Activated T-helper 17 cell treated with anti-CD3 and anti-CD28 coated beads, Interleukin-2, amount 50 U/mL, for 72 hours (primary cell): Measurements from ENCODE around the gene C22orf42. TPM values are rescaled to one million over a fixed set of nuclear protein-coding genes. Genes with fewer than 3 reads are reported as not detected.

Experiments
- ATAC-seq: fragments of 150-1000 bp; cut with Tn5 transposase; replicated peaks from 2 replicates; pipeline ENCODE4 v1.10.0; 2021; ENCODE audit warnings: mild to moderate bottlenecking, moderate library complexity
- H3K27ac Mint-ChIP-seq: one replicate; pipeline ENCODE4 v1.8.0; 2022; ENCODE audit warnings: mixed read lengths
- H3K27me3 Mint-ChIP-seq: one replicate; pipeline ENCODE4 v1.8.0; 2022; ENCODE audit warnings: mixed read lengths
- H3K36me3 Mint-ChIP-seq: one replicate; pipeline ENCODE4 v1.8.0; 2022; ENCODE audit warnings: low read depth, mild to moderate bottlenecking, mixed read lengths
- H3K4me1 Mint-ChIP-seq: one replicate; pipeline ENCODE4 v1.8.0; 2022; ENCODE audit warnings: mixed read lengths
- H3K4me3 Mint-ChIP-seq: one replicate; pipeline ENCODE4 v1.8.0; 2022; ENCODE audit warnings: mild to moderate bottlenecking, mixed read lengths
- H3K9me3 Mint-ChIP-seq: one replicate; pipeline ENCODE4 v1.8.0; 2022; ENCODE audit warnings: mixed read lengths
- total RNA-seq, 2 donors: library from RNA; stranded (reverse); gene quantifications; one replicate each; pipeline ENCODE4 v1.2.3, GENCODE V29; 2022

Gene C22orf42
- not detected for total RNA-seq

- no peaks in the 10 kb centered on the region for H3K36me3 Mint-ChIP-seq
- no peak for ATAC-seq
- H3K4me1 Mint-ChIP-seq, result no peaks in the 10 kb centered on the region
Measured at GRCh38 chr22:32158712-32159533, at the start of gene C22orf42. C22orf42 (minus strand) TSS chr22:32159303; CDS start chr22:32159215, 88 bp downstream.

GRCh38 chr22:32208681-32209080 lies 49.6 kb upstream of the C22orf42 start:
- Mint-ChIP-seq H3K36me3 (no peaks in the 10 kb centered on the region), H3K9me3 (no peaks in the 10 kb centered on the region)

More at GRCh38 chr22:32158712-32159533, at the start of gene C22orf42:
- peaks cover 2% of the 10 kb centered on the region for H3K27me3 Mint-ChIP-seq
- no peak within 1 kb of the TSS for H3K4me3 Mint-ChIP-seq
- H3K9me3 Mint-ChIP-seq, result no peaks in the 10 kb centered on the region
- H3K27ac Mint-ChIP-seq, result no peak within 1 kb of the TSS

GRCh38 chr22:32207971-32208480 lies 48.9 kb upstream of the C22orf42 start:
- no peak for ATAC-seq
- peaks cover 11% of the 10 kb centered on the region for H3K4me1 Mint-ChIP-seq
- H3K27me3 Mint-ChIP-seq, result peaks cover 2% of the 10 kb centered on the region
- no peak overlapping the region for H3K27ac Mint-ChIP-seq
- H3K36me3 Mint-ChIP-seq, result no peaks in the 10 kb centered on the region
- H3K4me3 Mint-ChIP-seq, result no peak overlapping the region
- H3K9me3 Mint-ChIP-seq, result no peaks in the 10 kb centered on the region

More at GRCh38 chr22:32208681-32209080, 49.6 kb upstream of the C22orf42 start:
- Mint-ChIP-seq H3K27ac (no peak overlapping the region), H3K27me3 (peaks cover 3% of the 10 kb centered on the region), H3K4me1 (peaks cover 11% of the 10 kb centered on the region), H3K4me3 (no peak overlapping the region)
- ATAC-seq, result no peak

- ATAC-seq, result peak; percentile 34
- Mint-ChIP-seq H3K27me3 (no peaks in the 10 kb centered on the region), H3K36me3 (no peaks in the 10 kb centered on the region), H3K4me1 (peaks cover 14% of the 10 kb centered on the region), H3K27ac (no peak overlapping the region), H3K4me3 (peak overlapping the region; percentile 29), H3K9me3 (no peaks in the 10 kb centered on the region)
Measured at GRCh38 chr22:32206774-32207758, 48.0 kb upstream of the C22orf42 start.

- no peaks in the 10 kb centered on the region for H3K9me3 Mint-ChIP-seq
- H3K36me3 Mint-ChIP-seq, result no peaks in the 10 kb centered on the region
- no peak overlapping the region for H3K27ac Mint-ChIP-seq
- peaks cover 16% of the 10 kb centered on the region for H3K4me1 Mint-ChIP-seq
- no peaks in the 10 kb centered on the region for H3K27me3 Mint-ChIP-seq
- H3K4me3 Mint-ChIP-seq, result peak overlapping the region; percentile 79
- ATAC-seq, result no peak
Measured at GRCh38 chr22:32205974-32206773, 47.1 kb upstream of the C22orf42 start.

GRCh38 chr22:32204856-32205722 lies 46.0 kb upstream of the C22orf42 start, which contains the start of gene RFPL2:
RFPL2 (minus strand) TSS chr22:32205073; CDS start chr22:32202451, 2,622 bp downstream.
- Mint-ChIP-seq H3K4me1 (peaks cover 23% of the 10 kb centered on the region), H3K9me3 (no peaks in the 10 kb centered on the region), H3K36me3 (no peaks in the 10 kb centered on the region), H3K27me3 (no peaks in the 10 kb centered on the region), H3K4me3 (peak within 1 kb of the TSS; percentile 79), H3K27ac (no peak within 1 kb of the TSS)
- ATAC-seq, result peak; percentile 82

GRCh38 chr22:32204040-32204855 lies 45.1 kb upstream of the C22orf42 start:
- H3K9me3 Mint-ChIP-seq, result no peaks in the 10 kb centered on the region
- no peaks in the 10 kb centered on the region for H3K36me3 Mint-ChIP-seq
- no peaks in the 10 kb centered on the region for H3K27me3 Mint-ChIP-seq
- peak; percentile 46 for ATAC-seq
- H3K4me3 Mint-ChIP-seq, result peak overlapping the region; percentile 79
- H3K4me1 Mint-ChIP-seq, result peaks cover 23% of the 10 kb centered on the region
- H3K27ac Mint-ChIP-seq, result no peak overlapping the region

- H3K27ac Mint-ChIP-seq, result no peak overlapping the region
- no peaks in the 10 kb centered on the region for H3K9me3 Mint-ChIP-seq
- no peaks in the 10 kb centered on the region for H3K27me3 Mint-ChIP-seq
- H3K4me3 Mint-ChIP-seq, result peak overlapping the region; percentile 79
- ATAC-seq, result no peak
- no peaks in the 10 kb centered on the region for H3K36me3 Mint-ChIP-seq
- H3K4me1 Mint-ChIP-seq, result peaks cover 23% of the 10 kb centered on the region
Measured at GRCh38 chr22:32203181-32204039, 44.3 kb upstream of the C22orf42 start.

GRCh38 chr22:32202539-32203180 lies 43.6 kb upstream of the C22orf42 start:
- no peaks in the 10 kb centered on the region for H3K36me3 Mint-ChIP-seq
- H3K4me3 Mint-ChIP-seq, result peak overlapping the region; percentile 79
- H3K27me3 Mint-ChIP-seq, result no peaks in the 10 kb centered on the region
- H3K27ac Mint-ChIP-seq, result no peak overlapping the region
- peak; percentile 49 for ATAC-seq
- H3K4me1 Mint-ChIP-seq, result peaks cover 23% of the 10 kb centered on the region
- no peaks in the 10 kb centered on the region for H3K9me3 Mint-ChIP-seq

GRCh38 chr22:32202161-32202538 lies 43.0 kb upstream of the C22orf42 start:
- Mint-ChIP-seq H3K4me3 (peak overlapping the region; percentile 79), H3K9me3 (no peaks in the 10 kb centered on the region), H3K36me3 (no peaks in the 10 kb centered on the region), H3K27ac (no peak overlapping the region), H3K27me3 (no peaks in the 10 kb centered on the region), H3K4me1 (peaks cover 22% of the 10 kb centered on the region)
- no peak for ATAC-seq

GRCh38 chr22:32200752-32201151 lies 41.6 kb upstream of the C22orf42 start:
- H3K4me3 Mint-ChIP-seq, result no peak overlapping the region
- no peaks in the 10 kb centered on the region for H3K36me3 Mint-ChIP-seq
- no peaks in the 10 kb centered on the region for H3K9me3 Mint-ChIP-seq
- H3K27me3 Mint-ChIP-seq, result no peaks in the 10 kb centered on the region
- H3K4me1 Mint-ChIP-seq, result peaks cover 18% of the 10 kb centered on the region
- no peak for ATAC-seq
- H3K27ac Mint-ChIP-seq, result peak overlapping the region; percentile 21
